ENCODE results near the gene HSFY2. TPM values are rescaled to one million over a fixed set of nuclear protein-coding genes. Genes with fewer than 3 reads are reported as not detected.
"Not testable (repeated sequence)": the region's sequence is repeated elsewhere in the genome, so short reads cannot be mapped to it uniquely, and the experiment has no call there.

Gene HSFY2, protein sequence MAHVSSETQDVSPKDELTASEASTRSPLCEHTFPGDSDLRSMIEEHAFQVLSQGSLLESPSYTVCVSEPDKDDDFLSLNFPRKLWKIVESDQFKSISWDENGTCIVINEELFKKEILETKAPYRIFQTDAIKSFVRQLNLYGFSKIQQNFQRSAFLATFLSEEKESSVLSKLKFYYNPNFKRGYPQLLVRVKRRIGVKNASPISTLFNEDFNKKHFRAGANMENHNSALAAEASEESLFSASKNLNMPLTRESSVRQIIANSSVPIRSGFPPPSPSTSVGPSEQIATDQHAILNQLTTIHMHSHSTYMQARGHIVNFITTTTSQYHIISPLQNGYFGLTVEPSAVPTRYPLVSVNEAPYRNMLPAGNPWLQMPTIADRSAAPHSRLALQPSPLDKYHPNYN
- total RNA-seq, result not detected

DNA sequence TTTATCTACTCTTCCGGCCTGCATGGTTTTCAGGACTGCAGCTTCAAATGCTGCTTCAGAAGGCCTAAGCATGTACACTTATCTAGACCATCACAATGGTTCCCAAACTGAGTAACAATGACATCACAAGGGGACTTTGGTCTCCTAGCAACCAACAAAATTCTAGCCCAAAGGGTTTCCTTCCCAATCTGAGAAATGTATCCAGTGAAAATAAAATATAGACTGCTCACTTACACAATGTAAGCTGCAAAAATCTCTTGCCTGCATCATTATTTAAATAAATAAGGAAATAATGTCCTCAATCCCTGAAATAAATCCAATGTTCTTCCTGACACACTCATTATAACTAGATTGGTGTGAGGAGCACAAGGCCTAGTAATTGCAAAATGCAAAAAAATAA, at the start of gene HSFY2:
HSFY2 (minus strand) TSS at position 101 of the 400 bp plus-strand sequence. CDS start 117 bp downstream, outside the sequence.
- not testable (repeated sequence) for DNase-seq (ENCODE audit: low spot score); ATAC-seq

DNA sequence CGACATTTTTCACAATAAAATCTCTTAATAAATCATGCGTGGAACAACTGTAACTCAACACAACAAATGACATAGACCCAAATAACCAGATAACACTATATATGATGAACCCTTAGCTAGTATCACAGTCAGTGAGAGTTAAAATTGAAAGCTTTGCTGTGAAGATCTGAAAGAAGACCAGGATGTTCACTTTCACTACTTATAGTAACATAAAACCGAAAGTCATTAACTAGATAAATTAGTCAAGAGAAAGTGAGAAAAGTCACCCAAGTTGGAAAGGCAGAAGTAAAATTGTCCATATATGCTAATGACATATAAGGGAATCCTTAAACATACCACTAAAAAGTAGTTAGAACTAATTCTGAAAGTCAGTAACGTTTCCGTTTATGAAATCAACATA, 42.2 kb upstream of the HSFY2 start:
- not testable (repeated sequence) for ATAC-seq; DNase-seq (ENCODE audit: low spot score)

DNA sequence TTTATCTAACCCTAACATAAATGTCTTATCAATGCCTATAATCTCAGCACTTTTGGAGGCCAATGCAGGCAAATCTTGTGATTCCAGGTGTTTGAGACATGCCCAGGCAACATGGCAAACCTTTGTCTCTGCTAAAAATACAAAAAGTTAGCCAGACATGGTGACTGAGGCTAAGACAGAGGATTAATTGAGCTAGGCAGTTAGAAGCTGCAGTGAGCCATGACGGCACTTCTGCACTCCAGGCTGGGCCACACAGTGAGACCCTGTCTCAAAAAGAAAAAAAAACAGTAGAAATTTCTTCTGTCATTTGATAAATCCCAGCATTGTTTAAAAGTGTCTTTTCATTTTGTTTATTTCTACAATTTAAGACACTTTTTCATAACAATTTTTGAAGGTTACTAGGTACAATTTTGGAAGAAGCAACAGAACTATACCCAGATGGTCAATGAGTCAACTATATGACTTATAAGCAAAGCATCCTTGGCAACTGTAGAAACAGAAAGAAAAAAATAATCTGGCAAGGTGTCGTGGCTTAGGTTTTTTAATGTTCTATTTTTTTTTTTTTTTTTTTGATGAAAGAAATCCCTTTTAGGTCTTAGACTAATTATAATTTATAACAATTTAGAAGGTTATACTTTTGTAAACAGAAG, 15.3 kb upstream of the HSFY2 start:
- not testable (repeated sequence) for ATAC-seq; DNase-seq (ENCODE audit: low spot score)

DNA sequence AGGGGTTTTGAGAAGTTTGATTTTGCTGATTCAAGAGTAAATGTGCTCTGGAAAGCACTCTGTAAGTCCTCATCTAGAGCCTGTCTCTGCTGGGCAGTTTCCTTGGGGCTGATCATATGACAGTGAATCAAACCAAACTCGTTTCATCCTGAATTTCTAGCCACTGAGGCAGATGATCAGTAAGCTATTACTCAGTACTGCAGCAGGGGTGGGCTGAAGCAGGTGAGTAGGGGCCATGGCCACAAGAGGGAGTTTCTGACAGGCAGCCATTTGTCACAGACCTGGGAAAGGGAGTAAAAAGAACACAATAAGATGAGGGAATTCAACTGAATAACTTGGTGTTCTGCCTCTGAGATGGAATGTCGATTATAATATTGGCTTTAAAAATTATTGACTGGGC, 19.5 kb downstream of the HSFY2 start:
- ATAC-seq; DNase-seq (ENCODE audit: low spot score): not testable (repeated sequence)

DNA sequence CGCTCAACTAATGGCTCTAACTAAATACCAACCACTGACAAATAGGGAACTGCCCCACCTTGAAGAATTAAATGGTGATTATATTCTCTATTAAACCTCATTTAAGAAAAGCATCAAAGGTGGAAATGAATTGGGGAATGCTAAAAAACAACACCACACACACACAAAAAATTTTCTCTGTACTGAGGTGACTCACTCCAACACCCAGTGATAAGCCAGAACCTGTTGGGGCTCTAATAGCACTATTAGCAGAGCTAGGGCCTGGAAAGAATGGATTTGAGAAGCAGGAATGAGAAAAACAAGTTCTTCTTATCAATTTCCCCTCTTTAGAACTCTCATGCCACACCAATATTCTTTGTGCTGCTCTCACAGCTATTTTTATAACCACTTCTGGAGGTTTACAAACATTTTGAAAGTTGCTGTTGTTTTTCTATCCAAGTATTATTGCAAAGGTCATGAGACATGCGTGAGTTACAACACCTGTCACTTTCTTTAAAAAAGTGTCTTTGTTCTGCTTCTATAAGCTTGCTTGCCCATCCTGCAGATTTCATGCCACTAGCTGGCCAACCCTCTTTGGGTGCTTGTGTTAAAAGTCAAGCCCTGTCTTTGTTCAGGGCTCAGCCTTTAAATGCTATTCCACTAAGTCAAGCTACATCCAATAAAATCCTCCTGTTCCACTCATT, 20.3 kb downstream of the HSFY2 start:
- ATAC-seq, result not testable (repeated sequence)

DNA sequence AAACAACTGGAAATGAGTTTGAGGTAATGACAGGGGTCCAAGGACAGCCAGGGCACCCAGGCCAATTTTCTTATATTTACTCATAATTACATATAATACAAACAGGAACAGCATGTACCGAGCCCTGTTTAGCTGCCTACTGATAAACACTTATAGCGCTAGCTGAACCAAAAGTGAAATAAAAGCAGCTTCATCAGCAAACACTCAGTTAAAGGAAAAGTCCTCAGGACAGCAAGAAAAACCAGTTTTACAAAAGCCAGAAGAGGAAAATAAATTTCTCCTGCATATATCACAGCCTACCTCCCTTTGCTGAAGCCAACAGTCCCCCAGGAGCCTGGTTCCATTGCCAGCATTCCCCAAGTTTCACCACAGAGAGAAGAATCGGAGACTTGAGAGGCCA, 49.8 kb downstream of the HSFY2 start:
- DNase-seq (ENCODE audit: low spot score); ATAC-seq: not testable (repeated sequence)

More for the DNA sequence above, 20.3 kb downstream of the HSFY2 start:
- not testable (repeated sequence) for DNase-seq (ENCODE audit: low spot score)

Other genes starting within 250 kb of the HSFY2 start
- gene HSFY1, start 227.0 kb downstream of the HSFY2 start, total RNA-seq, result not detected

Measured in left lobe of liver (tissue), 2 donors.